OCI-LY7 (cell line): ENCODE measurements around the gene STOML3. TPM values are rescaled to one million over a fixed set of nuclear protein-coding genes. Genes with fewer than 3 reads are reported as not detected.

Source experiments
- BruUV-seq: library from RNA; stranded (reverse); fragments of 400-500 nt; replicated peaks from 2 replicates; lab custom pipeline; 2021; lab: Mats Ljungman, UMichigan
- CTCF ChIA-PET: fragments of 300-600 bp; sonication (Branson Sonifier 250); formaldehyde crosslinking; loops from one replicate; lab custom pipeline; 2022; ENCODE audit warnings: antibody characterized with exemption; ENCODE audit not compliant: unreplicated experiment; lab: Charles Lee
- POLR2A ChIA-PET: fragments of 300-600 bp; sonication (Branson Sonifier 250); formaldehyde crosslinking; loops from one replicate; lab custom pipeline; 2022; ENCODE audit warnings: antibody characterized with exemption; lab: Charles Lee
- DNase-seq: peaks from one replicate; pipeline ENCODE4 v3.0.0-alpha.2; 2015; ENCODE audit warnings: low spot score
- H2AFZ ChIP-seq: fragments of 200-600 bp; sonication (generic), shearing (Covaris generic); 2 replicates; pipeline ENCODE4 v1.6.1; 2014; ENCODE audit warnings: mild to moderate bottlenecking, antibody characterized with exemption, low read length, moderate library complexity
- H3K27ac ChIP-seq: fragments of 200-600 bp; sonication (generic); 2 replicates; pipeline ENCODE4 v1.5.1; 2014; ENCODE audit warnings: mixed run types, low read depth, mild to moderate bottlenecking, moderate library complexity, low read length, inconsistent platforms; ENCODE audit not compliant: poor library complexity, severe bottlenecking
- H3K36me3 ChIP-seq: fragments of 200-600 bp; sonication (generic); 2 replicates; pipeline ENCODE4 v1.6.1; 2014; ENCODE audit warnings: mild to moderate bottlenecking, antibody characterized with exemption, low read length, moderate library complexity, mixed read lengths; ENCODE audit not compliant: insufficient read depth
- H3K4me1 ChIP-seq: fragments of 200-600 bp; sonication (generic); 2 replicates; pipeline ENCODE4 v1.5.1; 2014; ENCODE audit warnings: mild to moderate bottlenecking, low read length; ENCODE audit not compliant: insufficient read depth, poor library complexity, severe bottlenecking
- H3K4me2 ChIP-seq: fragments of 200-600 bp; sonication (generic); 2 replicates; pipeline ENCODE4 v1.6.1; 2014; ENCODE audit warnings: mild to moderate bottlenecking, low read length
- H3K4me3 ChIP-seq: fragments of 200-600 bp; sonication (generic); 2 replicates; pipeline ENCODE4 v1.5.1; 2014; ENCODE audit warnings: mild to moderate bottlenecking, low read depth, low read length; ENCODE audit not compliant: poor library complexity, severe bottlenecking
- H3K79me2 ChIP-seq: fragments of 200-600 bp; sonication (generic); 2 replicates; pipeline ENCODE4 v1.6.1; 2016; ENCODE audit warnings: low read depth, mild to moderate bottlenecking, low read length, moderate library complexity, mixed read lengths; ENCODE audit not compliant: insufficient read depth
- H3K9me2 ChIP-seq: fragments of 200-600 bp; sonication (generic); 2 replicates; pipeline ENCODE4 v1.6.1; 2016; ENCODE audit warnings: mild to moderate bottlenecking, low read length, mixed read lengths; ENCODE audit not compliant: insufficient read depth
- H3K9me3 ChIP-seq: fragments of 200-600 bp; sonication (generic); 2 replicates; pipeline ENCODE4 v1.6.1; 2014; ENCODE audit warnings: mild to moderate bottlenecking, mixed run types, low read length, mixed read lengths
- H4K20me1 ChIP-seq: fragments of 200-600 bp; sonication (generic); 2 replicates; pipeline ENCODE4 v1.6.1; 2014; ENCODE audit warnings: mild to moderate bottlenecking, antibody characterized with exemption, low read length, moderate library complexity, mixed read lengths; ENCODE audit not compliant: insufficient read depth
- EZH2phosphoT487 ChIP-seq: fragments of 200-600 bp; sonication (generic); IDR thresholded peaks from 2 replicates; pipeline ENCODE4 v1.6.1; 2018; ENCODE audit warnings: low read depth, borderline replicate concordance, mild to moderate bottlenecking, mixed run types, antibody characterized with exemption, low read length, moderate library complexity, mixed read lengths
- intact Hi-C: fragments of 100-400 bp; cut with micrococcal nuclease; formaldehyde crosslinking; loops from one replicate; pipeline ENCODE4 v1.10.0; 2022; ENCODE audit not compliant: unreplicated experiment
- total RNA-seq, 2 experiments: library from RNA; depleted of rRNA in 1 of 2; stranded (reverse); fragments of >200 nt in 1 of 2; shearing (Covaris generic) in 1 of 2; gene quantifications; 2 replicates each; pipeline ENCODE4 v1.2.3, GENCODE V29; 2014 to 2022
- TF ChIP-seq, protein P1 (sequence below): fragments of 200-600 bp; sonication (generic); conservative IDR thresholded peaks from 2 replicates; pipeline ENCODE4 v1.5.1; 2014; ENCODE audit warnings: mild to moderate bottlenecking, antibody characterized with exemption, low read length, moderate library complexity, mixed read lengths

STOML3 gene
- total RNA-seq, 2 experiments from 2014 or later = not detected

DNA sequence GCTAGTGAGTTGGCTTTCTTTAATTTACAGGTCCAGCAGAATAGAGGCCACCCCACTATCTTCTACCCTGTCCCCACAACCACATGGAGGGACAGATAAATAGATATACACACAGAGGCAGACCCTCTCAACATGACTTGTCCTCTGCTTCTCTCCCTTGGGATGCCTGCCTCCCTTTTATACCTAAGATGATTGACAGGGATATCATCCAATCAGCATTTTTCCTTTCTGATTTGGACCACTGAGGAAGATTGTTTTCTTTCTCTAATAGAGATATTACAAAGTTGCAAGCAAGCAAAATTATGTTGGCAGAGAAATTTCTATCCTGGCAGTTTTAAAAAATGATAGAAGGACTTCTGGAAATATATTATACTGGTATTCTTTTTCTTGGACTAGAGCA is 35.8 kb downstream of the STOML3 start:
- TF ChIP-seq, protein P1, sequence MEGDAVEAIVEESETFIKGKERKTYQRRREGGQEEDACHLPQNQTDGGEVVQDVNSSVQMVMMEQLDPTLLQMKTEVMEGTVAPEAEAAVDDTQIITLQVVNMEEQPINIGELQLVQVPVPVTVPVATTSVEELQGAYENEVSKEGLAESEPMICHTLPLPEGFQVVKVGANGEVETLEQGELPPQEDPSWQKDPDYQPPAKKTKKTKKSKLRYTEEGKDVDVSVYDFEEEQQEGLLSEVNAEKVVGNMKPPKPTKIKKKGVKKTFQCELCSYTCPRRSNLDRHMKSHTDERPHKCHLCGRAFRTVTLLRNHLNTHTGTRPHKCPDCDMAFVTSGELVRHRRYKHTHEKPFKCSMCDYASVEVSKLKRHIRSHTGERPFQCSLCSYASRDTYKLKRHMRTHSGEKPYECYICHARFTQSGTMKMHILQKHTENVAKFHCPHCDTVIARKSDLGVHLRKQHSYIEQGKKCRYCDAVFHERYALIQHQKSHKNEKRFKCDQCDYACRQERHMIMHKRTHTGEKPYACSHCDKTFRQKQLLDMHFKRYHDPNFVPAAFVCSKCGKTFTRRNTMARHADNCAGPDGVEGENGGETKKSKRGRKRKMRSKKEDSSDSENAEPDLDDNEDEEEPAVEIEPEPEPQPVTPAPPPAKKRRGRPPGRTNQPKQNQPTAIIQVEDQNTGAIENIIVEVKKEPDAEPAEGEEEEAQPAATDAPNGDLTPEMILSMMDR = no peak
- no peak for TF ChIP-seq EZH2phosphoT487
- Histone ChIP-seq H3K4me1 (no peaks in the 10 kb centered on the region), H3K9me3 (no peaks in the 10 kb centered on the region), H3K79me2 (no peaks in the 10 kb centered on the region), H3K4me3 (no peak overlapping the region), H3K36me3 (no peaks in the 10 kb centered on the region), H3K9me2 (no peaks in the 10 kb centered on the region), H2AFZ (no peak overlapping the region), H3K27ac (no peak overlapping the region), H4K20me1 (no peaks in the 10 kb centered on the region), H3K4me2 (no peak overlapping the region)
- ChIA-PET POLR2A (no interaction called here), CTCF (no interaction called here)
- no peak for DNase-seq
- no TSS peak for BruUV-seq
- intact Hi-C loops = no loop called here

DNA sequence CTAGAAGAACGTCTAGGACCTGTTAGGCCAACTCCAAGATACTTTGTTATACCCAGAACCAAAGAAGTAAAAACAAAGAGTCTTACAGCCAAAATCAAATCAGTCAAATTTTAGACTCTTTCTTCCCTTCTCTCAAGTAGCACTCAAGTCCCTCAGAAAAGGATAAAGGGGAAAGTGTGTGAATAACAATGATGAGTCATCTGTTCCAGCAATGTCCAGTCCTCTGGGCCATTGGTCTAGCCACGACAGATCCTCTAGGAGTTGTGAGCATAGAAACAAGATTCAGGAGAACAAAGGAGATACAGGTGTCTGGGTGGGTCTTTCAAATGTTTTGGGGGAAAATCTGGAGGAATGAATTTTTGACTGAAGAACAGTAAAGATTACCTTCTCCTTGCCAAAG is 36.3 kb downstream of the STOML3 start:
- ChIA-PET POLR2A (no interaction called here), CTCF (no interaction called here)
- DNase-seq = no peak
- H3K4me3 ChIP-seq = no peak overlapping the region
- TF ChIP-seq EZH2phosphoT487 = no peak
- TF ChIP-seq, protein P1 = no peak
- BruUV-seq = no TSS peak
- no peaks in the 10 kb centered on the region for H3K9me2 ChIP-seq
- H3K79me2 ChIP-seq = no peaks in the 10 kb centered on the region
- H3K4me2 ChIP-seq = no peak overlapping the region
- H2AFZ ChIP-seq = no peak overlapping the region
- no peaks in the 10 kb centered on the region for H3K36me3 ChIP-seq
- no peak overlapping the region for H3K27ac ChIP-seq
- intact Hi-C loops = no loop called here
- no peaks in the 10 kb centered on the region for H3K9me3 ChIP-seq
- no peaks in the 10 kb centered on the region for H3K4me1 ChIP-seq
- H4K20me1 ChIP-seq = no peaks in the 10 kb centered on the region

DNA sequence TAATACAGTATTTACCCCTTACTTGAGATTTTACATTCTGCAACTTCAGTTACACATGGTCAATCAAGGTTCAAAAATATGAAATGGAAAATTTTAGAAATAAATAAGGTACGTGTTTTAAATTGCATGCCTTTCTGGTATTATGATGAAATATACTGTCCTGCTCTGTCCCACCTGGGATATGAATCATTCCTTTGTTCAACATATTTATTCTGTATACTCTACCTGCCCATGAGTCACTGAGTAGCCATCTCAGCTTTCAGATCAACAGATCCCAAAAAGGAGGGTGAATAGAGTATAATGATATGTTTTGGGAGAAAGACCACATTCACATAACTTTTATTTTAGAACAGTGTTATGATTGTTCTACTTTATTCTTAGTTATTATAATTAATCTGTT is 37.8 kb downstream of the STOML3 start:
- H3K4me2 ChIP-seq = no peak overlapping the region
- no peaks in the 10 kb centered on the region for H3K79me2 ChIP-seq
- no peak overlapping the region for H2AFZ ChIP-seq
- H3K9me2 ChIP-seq = no peaks in the 10 kb centered on the region
- ChIA-PET POLR2A (no interaction called here), CTCF (no interaction called here)
- no TSS peak for BruUV-seq
- no peaks in the 10 kb centered on the region for H4K20me1 ChIP-seq
- no peaks in the 10 kb centered on the region for H3K36me3 ChIP-seq
- no peak overlapping the region for H3K4me3 ChIP-seq
- intact Hi-C loops = no loop called here
- no peaks in the 10 kb centered on the region for H3K9me3 ChIP-seq
- DNase-seq = no peak
- H3K4me1 ChIP-seq = no peaks in the 10 kb centered on the region
- TF ChIP-seq EZH2phosphoT487 = no peak
- TF ChIP-seq, protein P1 = no peak
- H3K27ac ChIP-seq = no peak overlapping the region
